ENCODE data around the gene MYO1D. TPM values are rescaled to one million over a fixed set of nuclear protein-coding genes. Genes with fewer than 3 reads are reported as not detected.

Gene MYO1D
- total and polyA plus RNA-seq, 2 donors (not counting 3 experiments of a cell fraction or from before 2014, with no cell fraction given) = 37.8 to 85.5 TPM

DNA sequence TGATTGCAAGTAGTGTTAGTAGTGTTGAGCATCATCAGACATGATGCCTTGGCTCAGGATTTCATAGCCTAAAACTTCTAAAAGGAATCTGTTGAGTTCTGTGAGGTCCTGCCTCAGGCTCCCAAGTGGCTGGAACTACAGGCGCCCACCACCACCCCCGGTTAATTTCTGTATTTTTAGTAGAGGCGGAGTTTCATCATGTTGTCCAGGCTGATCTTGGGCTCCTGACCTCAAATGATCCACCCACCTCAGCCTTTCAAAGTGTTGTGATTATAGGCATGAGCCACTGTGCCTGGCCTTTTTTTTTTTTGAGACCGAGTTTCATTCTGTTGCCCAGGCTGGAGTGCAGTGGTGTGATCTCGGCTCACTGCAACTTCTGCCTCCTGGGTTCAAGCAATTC lies 427.0 kb downstream of the MYO1D start:
- no peak for FAIRE-seq
- intact Hi-C loops (cut with micrococcal nuclease) (no loop called here), dilution Hi-C loops (cut with MboI; ENCODE audit: extremely low pct_ligation_motif_present, low sequenced_read_pairs) (no loop called here)

More for the DNA sequence above, 427.0 kb downstream of the MYO1D start:
- CTCF ChIA-PET = no interaction called here
- no peaks in the 10 kb centered on the region for H3K27me3 ChIP-seq (ENCODE audit: control insufficient read depth in 2 of 2, insufficient read depth in 2 of 2, low read length in 2 of 2)
- peaks cover 81% of the 10 kb centered on the region for H3K79me2 ChIP-seq (ENCODE audit: control insufficient read depth, insufficient read depth, low read length)
- H3K9me1 ChIP-seq (replicated peaks; ENCODE audit: control insufficient read depth, extremely low read depth, insufficient read depth, low read length) = no peaks in the 10 kb centered on the region
- peaks cover 13 to 25% of the 10 kb centered on the region in 2 experiments for H3K36me3 ChIP-seq (ENCODE audit: control insufficient read depth in 2 of 2, extremely low read depth in 1 of 2, insufficient read depth in 2 of 2, low read length in 2 of 2)
- H3K9ac ChIP-seq (replicated peaks; ENCODE audit: extremely low read depth, insufficient read depth, low read length) = no peak overlapping the region
- no peak overlapping the region for H3K4me2 ChIP-seq (ENCODE audit: insufficient read depth, low read length)
- H3K4me1 ChIP-seq (ENCODE audit: control insufficient read depth, extremely low read depth, insufficient read depth, low read length) = peaks cover 11% of the 10 kb centered on the region
- TF ChIP-seq JUN (IDR thresholded peaks at IDR 0.05; ENCODE audit: borderline replicate concordance, insufficient read depth, insufficient read length, low read depth) (no peak), MYC (IDR thresholded peaks at IDR 0.05; ENCODE audit: low read depth, low read length) (no peak), FOS (IDR thresholded peaks at IDR 0.05; ENCODE audit: borderline replicate concordance, insufficient read depth, low read length) (no peak), EZH2 (IDR thresholded peaks at IDR 0.05; ENCODE audit: borderline replicate concordance, low read depth, low read length, severe bottlenecking) (no peak), GATA2 (IDR thresholded peaks at IDR 0.05; ENCODE audit: insufficient read depth, insufficient read length, low read depth, low read length) (no peak), POLR2AphosphoS5 (IDR thresholded peaks at IDR 0.05; ENCODE audit: insufficient read depth, low read depth, low read length) (no peak), POLR2A (IDR thresholded peaks at IDR 0.05; ENCODE audit: low read depth, low read length) (no peak)
- TF ChIP-seq, protein P1, sequence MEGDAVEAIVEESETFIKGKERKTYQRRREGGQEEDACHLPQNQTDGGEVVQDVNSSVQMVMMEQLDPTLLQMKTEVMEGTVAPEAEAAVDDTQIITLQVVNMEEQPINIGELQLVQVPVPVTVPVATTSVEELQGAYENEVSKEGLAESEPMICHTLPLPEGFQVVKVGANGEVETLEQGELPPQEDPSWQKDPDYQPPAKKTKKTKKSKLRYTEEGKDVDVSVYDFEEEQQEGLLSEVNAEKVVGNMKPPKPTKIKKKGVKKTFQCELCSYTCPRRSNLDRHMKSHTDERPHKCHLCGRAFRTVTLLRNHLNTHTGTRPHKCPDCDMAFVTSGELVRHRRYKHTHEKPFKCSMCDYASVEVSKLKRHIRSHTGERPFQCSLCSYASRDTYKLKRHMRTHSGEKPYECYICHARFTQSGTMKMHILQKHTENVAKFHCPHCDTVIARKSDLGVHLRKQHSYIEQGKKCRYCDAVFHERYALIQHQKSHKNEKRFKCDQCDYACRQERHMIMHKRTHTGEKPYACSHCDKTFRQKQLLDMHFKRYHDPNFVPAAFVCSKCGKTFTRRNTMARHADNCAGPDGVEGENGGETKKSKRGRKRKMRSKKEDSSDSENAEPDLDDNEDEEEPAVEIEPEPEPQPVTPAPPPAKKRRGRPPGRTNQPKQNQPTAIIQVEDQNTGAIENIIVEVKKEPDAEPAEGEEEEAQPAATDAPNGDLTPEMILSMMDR (IDR thresholded peaks at IDR 0.05; ENCODE audit: extremely low read depth in 1 of 2, insufficient read depth in 1 of 2, low read depth in 1 of 2, low read length in 2 of 2) = no peak
- TF ChIP-seq, protein P2, sequence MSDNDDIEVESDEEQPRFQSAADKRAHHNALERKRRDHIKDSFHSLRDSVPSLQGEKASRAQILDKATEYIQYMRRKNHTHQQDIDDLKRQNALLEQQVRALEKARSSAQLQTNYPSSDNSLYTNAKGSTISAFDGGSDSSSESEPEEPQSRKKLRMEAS (IDR thresholded peaks at IDR 0.05; ENCODE audit: insufficient read depth, insufficient read length) = no peak
- H3K27ac ChIP-seq (ENCODE audit: insufficient read depth, low read depth, low read length) = no peak overlapping the region
- H3K4me3 ChIP-seq (replicated peaks in 1 of 3; ENCODE audit: insufficient read depth in 1 of 3, low read depth in 1 of 3, low read length in 3 of 3) = no peak overlapping the region
- no peak overlapping the region for H2AFZ ChIP-seq (ENCODE audit: low read depth, low read length)
- H4K20me1 ChIP-seq (replicated peaks; ENCODE audit: control insufficient read depth, extremely low read depth, insufficient read depth, low read length) = peaks cover 2% of the 10 kb centered on the region
- POLR2A ChIA-PET = no interaction called here
- DNase-seq (ENCODE audit: low read depth, low spot score) = no peak
- BruUV-seq (replicated peaks) = no TSS peak
- no peaks in the 10 kb centered on the region for H3K9me3 ChIP-seq (replicated peaks; ENCODE audit: control insufficient read depth, insufficient read depth, low read length)
